ACC112 (cell line): Measurements from ENCODE around the gene ENDOG.
"Not testable (repeated sequence)": the region's sequence is repeated elsewhere in the genome, so short reads cannot be mapped to it uniquely, and the experiment has no call there.

Experiments
- H2AFZ ChIP-seq: fragments of 200-600 bp; sonication (generic); one replicate; pipeline ENCODE4 v1.6.0; 2017; ENCODE audit warnings: antibody characterized with exemption, low read length; ENCODE audit not compliant: unreplicated experiment
- H3K27ac ChIP-seq: fragments of 200-600 bp; sonication (generic); 2 replicates; pipeline ENCODE4 v1.5.1; 2014; ENCODE audit warnings: low read depth, mild to moderate bottlenecking, antibody characterized with exemption, low read length, moderate library complexity
- H3K27me3 ChIP-seq: fragments of 200-600 bp; sonication (generic); 2 replicates; pipeline ENCODE4 v1.6.1; 2014; ENCODE audit warnings: mild to moderate bottlenecking, antibody characterized with exemption, low read length, moderate library complexity, mixed read lengths; ENCODE audit not compliant: insufficient read depth
- H3K36me3 ChIP-seq: fragments of 200-600 bp; sonication (generic); 2 replicates; pipeline ENCODE4 v1.6.1; 2016; ENCODE audit warnings: mild to moderate bottlenecking, antibody characterized with exemption, low read length, moderate library complexity, mixed read lengths; ENCODE audit not compliant: insufficient read depth
- H3K4me1 ChIP-seq: fragments of 200-600 bp; sonication (generic); one replicate; pipeline ENCODE4 v1.6.1; 2016; ENCODE audit warnings: low read length, mixed read lengths; ENCODE audit not compliant: insufficient read depth, unreplicated experiment, control insufficient read depth
- H3K4me3 ChIP-seq: fragments of 200-600 bp; sonication (generic); 2 replicates; pipeline ENCODE4 v1.5.1; 2014; ENCODE audit warnings: mild to moderate bottlenecking, low read depth, low read length
- H3K79me2 ChIP-seq: fragments of 200-600 bp; sonication (generic); one replicate; pipeline ENCODE4 v1.6.0; 2016; ENCODE audit warnings: low read length; ENCODE audit not compliant: control insufficient read depth, unreplicated experiment, insufficient read depth

The ENDOG gene

DNA sequence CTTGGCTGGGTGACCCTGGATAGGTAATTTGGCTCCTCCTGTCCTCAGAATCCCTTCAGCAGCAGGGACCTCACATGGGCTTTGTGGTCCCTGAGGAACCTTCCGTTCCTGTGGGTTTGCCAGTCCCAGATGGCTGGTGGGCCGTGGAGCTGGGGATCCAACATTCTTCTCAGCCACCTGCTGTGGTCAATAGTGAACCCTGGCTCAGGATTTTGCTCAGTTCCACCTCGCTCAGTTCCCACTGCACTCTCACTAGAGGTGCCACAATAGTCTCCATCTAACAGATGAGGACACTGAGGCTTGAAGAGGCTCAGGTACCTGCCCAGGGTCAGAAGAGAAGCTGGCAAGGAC lies 28.4 kb downstream of the ENDOG start:
- H2AFZ ChIP-seq: no peak overlapping the region
- H3K4me3 ChIP-seq: no peak overlapping the region
- no peaks in the 10 kb centered on the region for H3K4me1 ChIP-seq
- no peak overlapping the region for H3K27ac ChIP-seq
- H3K79me2 ChIP-seq: no peaks in the 10 kb centered on the region
- no peaks in the 10 kb centered on the region for H3K27me3 ChIP-seq
- H3K36me3 ChIP-seq: no peaks in the 10 kb centered on the region

GRCh38 chr9:128847803-128848202 lies 29.5 kb downstream of the ENDOG start:
- Histone ChIP-seq H3K27ac (no peak overlapping the region), H3K79me2 (no peaks in the 10 kb centered on the region), H3K36me3 (no peaks in the 10 kb centered on the region), H3K4me1 (no peaks in the 10 kb centered on the region), H2AFZ (no peak overlapping the region), H3K4me3 (no peak overlapping the region), H3K27me3 (no peaks in the 10 kb centered on the region)

DNA sequence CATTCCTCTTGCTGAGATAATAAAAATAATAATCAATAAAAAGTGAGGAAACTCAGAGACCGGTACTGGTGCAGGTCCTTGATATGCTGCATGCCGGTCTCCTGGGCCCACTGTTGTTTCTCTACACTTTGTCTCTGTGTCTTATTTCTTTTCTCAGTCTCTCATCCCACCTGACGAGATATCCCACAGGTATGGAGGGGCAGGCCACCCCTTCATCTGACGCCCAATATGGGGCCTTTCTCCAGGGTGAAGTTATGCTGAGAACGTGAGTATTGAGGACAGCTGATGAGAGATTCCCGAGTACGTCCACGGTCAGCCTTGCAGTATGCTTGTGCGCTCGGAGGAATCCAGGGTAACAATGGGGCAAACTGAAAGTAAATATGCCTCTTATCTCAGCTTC lies 32.7 kb downstream of the ENDOG start:
- not testable (repeated sequence) for H3K36me3 ChIP-seq, H3K27me3 ChIP-seq, H3K4me1 ChIP-seq, H3K79me2 ChIP-seq, H2AFZ ChIP-seq, H3K4me3 ChIP-seq, H3K27ac ChIP-seq

DNA sequence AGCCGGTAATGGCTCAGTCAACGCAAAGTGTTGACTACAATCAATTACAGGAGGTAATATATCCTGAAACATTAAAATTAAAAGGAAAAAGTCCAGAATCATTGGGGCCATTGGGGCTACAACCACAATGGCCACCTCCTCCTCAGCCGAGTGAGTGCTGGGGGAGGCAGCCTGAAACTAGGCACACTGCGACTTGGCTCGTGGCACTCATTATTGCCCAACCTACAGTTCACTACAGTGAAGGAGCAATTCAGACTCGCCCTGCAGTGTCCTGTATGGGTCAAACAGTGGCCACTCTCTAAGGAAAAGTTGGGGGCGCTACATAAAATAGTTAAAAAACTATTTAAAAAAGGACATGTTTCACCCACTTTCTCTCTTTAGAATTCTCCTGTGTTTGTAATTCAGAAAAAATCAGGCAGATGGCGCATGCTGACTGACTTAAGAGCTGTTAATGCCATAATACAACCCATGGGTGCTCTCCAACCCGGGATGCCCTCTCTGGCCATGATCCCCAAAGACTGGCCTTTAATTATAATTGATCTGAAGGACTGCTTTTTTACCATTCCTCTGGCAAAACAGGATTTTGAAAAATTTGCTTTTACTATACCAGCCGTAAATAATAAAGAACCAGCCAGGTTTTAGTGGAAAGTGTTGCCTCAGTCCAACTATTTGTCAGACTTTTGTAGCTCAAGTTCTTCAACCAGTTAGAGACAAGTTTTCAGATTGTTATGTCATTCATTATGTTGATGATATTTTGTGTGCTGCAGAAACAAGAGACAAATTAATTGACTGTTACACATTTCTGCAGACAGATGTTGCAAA lies 33.7 kb downstream of the ENDOG start:
- not testable (repeated sequence) for H2AFZ ChIP-seq, H3K79me2 ChIP-seq, H3K27me3 ChIP-seq, H3K4me1 ChIP-seq, H3K36me3 ChIP-seq, H3K4me3 ChIP-seq, H3K27ac ChIP-seq

DNA sequence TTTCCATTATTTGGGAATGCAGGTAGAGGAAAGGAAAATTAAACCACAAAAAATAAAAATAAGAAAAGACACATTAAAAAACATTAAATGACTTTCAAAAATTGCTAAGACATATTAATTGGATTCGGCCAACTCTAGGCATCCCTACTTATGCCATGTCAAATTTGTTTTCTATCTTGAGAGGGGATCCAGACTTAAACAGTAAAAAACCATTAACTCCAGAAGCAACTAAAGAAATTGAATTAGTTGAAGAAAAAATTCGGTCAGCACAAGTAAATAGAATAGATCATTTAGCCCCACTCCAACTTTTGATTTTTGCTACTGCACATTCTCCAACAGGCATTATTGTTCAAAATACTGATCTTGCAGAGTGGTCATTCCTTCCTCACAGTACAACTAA lies 34.3 kb downstream of the ENDOG start:
- not testable (repeated sequence) for H3K79me2 ChIP-seq, H3K27ac ChIP-seq, H2AFZ ChIP-seq, H3K4me1 ChIP-seq, H3K4me3 ChIP-seq, H3K36me3 ChIP-seq, H3K27me3 ChIP-seq

GRCh38 chr9:128854454-128854853 lies 36.2 kb downstream of the ENDOG start:
- H3K27ac ChIP-seq, H3K79me2 ChIP-seq, H3K4me3 ChIP-seq, H3K27me3 ChIP-seq, H3K36me3 ChIP-seq, H2AFZ ChIP-seq, H3K4me1 ChIP-seq: not testable (repeated sequence)

- H3K27ac ChIP-seq, H3K4me1 ChIP-seq, H3K4me3 ChIP-seq, H3K27me3 ChIP-seq, H3K36me3 ChIP-seq, H3K79me2 ChIP-seq, H2AFZ ChIP-seq: not testable (repeated sequence)
Observed at GRCh38 chr9:128858476-128858875, 40.2 kb downstream of the ENDOG start.

- Histone ChIP-seq H2AFZ (no peak overlapping the region), H3K4me3 (no peak overlapping the region), H3K27ac (no peak overlapping the region), H3K4me1 (peaks cover 6% of the 10 kb centered on the region), H3K79me2 (no peaks in the 10 kb centered on the region), H3K27me3 (no peaks in the 10 kb centered on the region), H3K36me3 (no peaks in the 10 kb centered on the region)
Observed at GRCh38 chr9:128860937-128861336, 42.6 kb downstream of the ENDOG start.

GRCh38 chr9:128861501-128861900 lies 43.2 kb downstream of the ENDOG start:
- H3K4me1 ChIP-seq: peaks cover 6% of the 10 kb centered on the region
- H2AFZ ChIP-seq: no peak overlapping the region
- H3K79me2 ChIP-seq: no peaks in the 10 kb centered on the region
- H3K27ac ChIP-seq: no peak overlapping the region
- no peaks in the 10 kb centered on the region for H3K27me3 ChIP-seq
- no peaks in the 10 kb centered on the region for H3K36me3 ChIP-seq
- no peak overlapping the region for H3K4me3 ChIP-seq

- peaks cover 6% of the 10 kb centered on the region for H3K4me1 ChIP-seq
- no peaks in the 10 kb centered on the region for H3K79me2 ChIP-seq
- H3K27ac ChIP-seq: no peak overlapping the region
- H2AFZ ChIP-seq: no peak overlapping the region
- H3K27me3 ChIP-seq: no peaks in the 10 kb centered on the region
- H3K36me3 ChIP-seq: no peaks in the 10 kb centered on the region
- no peak overlapping the region for H3K4me3 ChIP-seq
Observed at GRCh38 chr9:128862401-128862851, 44.1 kb downstream of the ENDOG start.

DNA sequence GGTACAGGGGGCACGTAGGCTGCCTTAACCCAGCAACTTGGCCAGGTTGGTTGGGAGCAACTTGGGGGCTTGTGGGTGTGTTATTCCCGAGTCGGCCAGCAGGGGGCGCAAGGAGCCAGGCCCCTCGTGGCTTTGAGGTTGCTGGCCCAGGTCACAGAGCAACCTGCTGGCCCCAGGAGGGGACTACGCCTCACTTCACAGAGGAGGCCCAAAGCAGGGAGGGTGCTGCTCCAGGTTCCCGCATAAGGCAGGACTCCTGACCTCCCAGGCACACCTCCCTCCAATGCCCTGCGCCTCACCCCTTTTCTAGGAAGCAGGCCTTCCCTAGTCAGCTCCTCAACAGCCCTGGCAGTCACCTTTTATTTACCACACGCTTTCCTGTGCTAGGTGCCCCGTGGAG lies 45.3 kb downstream of the ENDOG start:
- Histone ChIP-seq H3K79me2 (no peaks in the 10 kb centered on the region), H3K36me3 (no peaks in the 10 kb centered on the region), H3K27ac (no peak overlapping the region), H3K4me1 (peaks cover 6% of the 10 kb centered on the region), H3K4me3 (no peak overlapping the region), H2AFZ (no peak overlapping the region), H3K27me3 (no peaks in the 10 kb centered on the region)
